Caco-2 (cell line): ENCODE data around the gene ZBTB16. TPM values are rescaled to one million over a fixed set of nuclear protein-coding genes. Genes with fewer than 3 reads are reported as not detected.

Experiments
- BruUV-seq: library from RNA; stranded (reverse); fragments of 400-500 nt; replicated peaks from 2 replicates; lab custom pipeline; 2021; lab: Mats Ljungman, UMichigan
- CTCF ChIA-PET: fragments of 300-600 bp; sonication (Branson Sonifier 250); formaldehyde crosslinking; loops from one replicate; lab custom pipeline; 2022; ENCODE audit warnings: antibody characterized with exemption; lab: Charles Lee
- POLR2A ChIA-PET: fragments of 300-600 bp; sonication (Branson Sonifier 250); formaldehyde crosslinking; loops from one replicate; lab custom pipeline; 2022; ENCODE audit warnings: antibody characterized with exemption; lab: Charles Lee
- DNase-seq, 2 experiments: peaks; one replicate each; pipeline versions ENCODE4 v3.0.0 to v3.0.0-alpha.2; 2020 to 2022
- H3K27me3 ChIP-seq: replicated peaks from 2 replicates; pipeline ENCODE4 v1.6.0; 2011; ENCODE audit warnings: low read length; ENCODE audit not compliant: control insufficient read depth, insufficient read depth
- H3K36me3 ChIP-seq: 2 replicates; pipeline ENCODE4 v1.5.1; 2011; ENCODE audit warnings: low read length; ENCODE audit not compliant: control insufficient read depth, insufficient read depth
- H3K4me1 ChIP-seq: fragments of 250-450 bp; sonication (Bioruptor Pico); 2 replicates; pipeline ENCODE4 v1.5.1; 2020; ENCODE audit warnings: mild to moderate bottlenecking
- H3K4me3 ChIP-seq: 2 replicates; pipeline ENCODE4 v1.5.1; 2011; ENCODE audit warnings: low read depth, mild to moderate bottlenecking, control low read depth, low read length
- H3K9me3 ChIP-seq: fragments of 250-450 bp; sonication (Bioruptor Pico); 2 replicates; pipeline ENCODE4 v1.5.1; 2020; ENCODE audit warnings: mild to moderate bottlenecking, moderate library complexity
- H3K27ac Mint-ChIP-seq: one replicate; pipeline ENCODE4 v1.8.0; 2022; ENCODE audit warnings: mixed read lengths; ENCODE audit not compliant: unreplicated experiment
- H3K27me3 Mint-ChIP-seq: one replicate; pipeline ENCODE4 v1.8.0; 2022; ENCODE audit warnings: mixed read lengths; ENCODE audit not compliant: insufficient read depth, unreplicated experiment
- H3K36me3 Mint-ChIP-seq: one replicate; pipeline ENCODE4 v1.8.0; 2022; ENCODE audit warnings: mild to moderate bottlenecking, mixed read lengths; ENCODE audit not compliant: insufficient read depth, unreplicated experiment
- H3K4me1 Mint-ChIP-seq: one replicate; pipeline ENCODE4 v1.8.0; 2022; ENCODE audit warnings: low read depth, mixed read lengths; ENCODE audit not compliant: unreplicated experiment
- H3K4me3 Mint-ChIP-seq: one replicate; pipeline ENCODE4 v1.8.0; 2022; ENCODE audit warnings: mild to moderate bottlenecking, moderate library complexity, mixed read lengths; ENCODE audit not compliant: unreplicated experiment
- H3K9me3 Mint-ChIP-seq: one replicate; pipeline ENCODE4 v1.8.0; 2022; ENCODE audit warnings: mixed read lengths; ENCODE audit not compliant: unreplicated experiment
- CTCF ChIP-seq, 2 experiments: fragments of 200-600 bp in 1 of 2; IDR thresholded peaks; 1 replicate in 1 of 2; 2 replicates in 1 of 2; pipeline versions ENCODE4 v1.5.1 to v1.8.0; 2011 to 2022; ENCODE audit warnings: antibody characterized with exemption in 1 of 2, control low read depth in 1 of 2, inconsistent platforms in 1 of 2, low read depth in 1 of 2, low read length in 1 of 2, mild to moderate bottlenecking in 1 of 2, moderate library complexity in 1 of 2; ENCODE audit not compliant: insufficient read depth in 1 of 2, severe bottlenecking in 1 of 2, unreplicated experiment in 1 of 2
- intact Hi-C: fragments of 100-400 bp; cut with micrococcal nuclease; formaldehyde crosslinking; loops from one replicate; pipeline ENCODE4 v1.10.0; 2022; ENCODE audit not compliant: unreplicated experiment
- total RNA-seq: library from RNA; stranded (reverse); gene quantifications from 2 replicates; pipeline ENCODE4 v1.2.3, GENCODE V29; 2022

Gene ZBTB16
- total RNA-seq, 1 experiment from 2014 or later, result 12.7 TPM

DNA sequence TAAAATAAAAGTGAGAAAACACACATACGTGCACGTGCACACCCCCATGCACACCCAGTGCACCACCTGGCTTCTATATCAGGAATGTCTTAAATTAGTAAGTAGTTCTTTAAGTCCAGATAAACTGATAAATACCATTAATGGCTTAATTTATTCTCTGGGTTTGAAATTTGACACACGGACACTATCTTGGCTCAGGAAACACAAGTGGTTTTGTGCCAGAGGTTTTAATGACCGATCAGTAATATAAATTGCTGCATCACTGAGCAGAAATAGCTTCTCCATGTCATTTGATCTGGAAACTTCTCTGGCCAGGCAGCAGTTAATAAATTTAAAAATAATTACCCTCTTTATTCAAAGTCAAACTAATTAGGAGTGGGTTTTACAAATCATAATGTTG, 135.2 kb downstream of the ZBTB16 start:
- no peaks in the 10 kb centered on the region; the same call in 1 of the 2 replicates for H3K4me1 ChIP-seq
- Mint-ChIP-seq H3K27me3 (no peaks in the 10 kb centered on the region), H3K4me3 (no peak overlapping the region), H3K4me1 (peaks cover 7% of the 10 kb centered on the region), H3K36me3 (no peaks in the 10 kb centered on the region), H3K9me3 (peaks cover 9% of the 10 kb centered on the region), H3K27ac (peak overlapping the region; percentile 44)
- BruUV-seq, result no TSS peak
- no peaks in the 10 kb centered on the region for H3K27me3 ChIP-seq
- DNase-seq, result no peak
- H3K4me3 ChIP-seq, result no peak overlapping the region
- ChIA-PET CTCF (interaction anchor here (0.9 kb wide), 1 partner anchor 14 kb away, joined by 3 read pairs; no protein-coding TSS in a partner anchor), POLR2A (no interaction called here)
- H3K36me3 ChIP-seq, result no peaks in the 10 kb centered on the region
- H3K9me3 ChIP-seq, result peaks cover 6% of the 10 kb centered on the region; the same call in 1 of the 2 replicates
- intact Hi-C loops, result no loop called here
- no peak for TF ChIP-seq CTCF (IDR thresholded peaks at IDR 0.05; ENCODE audit: insufficient read depth in 1 of 2, low read depth in 1 of 2, low read length in 1 of 2, severe bottlenecking in 1 of 2, unreplicated experiment in 1 of 2)

GRCh38 chr11:114195151-114195550, 135.6 kb downstream of the ZBTB16 start:
- CTCF ChIA-PET, result interaction anchor here (1.5 kb wide), 1 partner anchor 159 kb away, joined by 9 read pairs; no protein-coding TSS in a partner anchor
- Mint-ChIP-seq H3K9me3 (peaks cover 9% of the 10 kb centered on the region), H3K36me3 (no peaks in the 10 kb centered on the region), H3K4me3 (no peak overlapping the region), H3K27me3 (no peaks in the 10 kb centered on the region), H3K4me1 (peaks cover 7% of the 10 kb centered on the region), H3K27ac (peak overlapping the region; percentile 44)
- Histone ChIP-seq H3K4me1 (no peaks in the 10 kb centered on the region; the same call in 1 of the 2 replicates), H3K36me3 (no peaks in the 10 kb centered on the region), H3K9me3 (peaks cover 6% of the 10 kb centered on the region; the same call in 1 of the 2 replicates), H3K4me3 (no peak overlapping the region), H3K27me3 (no peaks in the 10 kb centered on the region)
- no TSS peak for BruUV-seq
- POLR2A ChIA-PET, result no interaction called here
- no peak for TF ChIP-seq CTCF (IDR thresholded peaks at IDR 0.05; ENCODE audit: insufficient read depth in 1 of 2, low read depth in 1 of 2, low read length in 1 of 2, severe bottlenecking in 1 of 2, unreplicated experiment in 1 of 2)
- intact Hi-C loops, result no loop called here
- DNase-seq, result no peak

DNA sequence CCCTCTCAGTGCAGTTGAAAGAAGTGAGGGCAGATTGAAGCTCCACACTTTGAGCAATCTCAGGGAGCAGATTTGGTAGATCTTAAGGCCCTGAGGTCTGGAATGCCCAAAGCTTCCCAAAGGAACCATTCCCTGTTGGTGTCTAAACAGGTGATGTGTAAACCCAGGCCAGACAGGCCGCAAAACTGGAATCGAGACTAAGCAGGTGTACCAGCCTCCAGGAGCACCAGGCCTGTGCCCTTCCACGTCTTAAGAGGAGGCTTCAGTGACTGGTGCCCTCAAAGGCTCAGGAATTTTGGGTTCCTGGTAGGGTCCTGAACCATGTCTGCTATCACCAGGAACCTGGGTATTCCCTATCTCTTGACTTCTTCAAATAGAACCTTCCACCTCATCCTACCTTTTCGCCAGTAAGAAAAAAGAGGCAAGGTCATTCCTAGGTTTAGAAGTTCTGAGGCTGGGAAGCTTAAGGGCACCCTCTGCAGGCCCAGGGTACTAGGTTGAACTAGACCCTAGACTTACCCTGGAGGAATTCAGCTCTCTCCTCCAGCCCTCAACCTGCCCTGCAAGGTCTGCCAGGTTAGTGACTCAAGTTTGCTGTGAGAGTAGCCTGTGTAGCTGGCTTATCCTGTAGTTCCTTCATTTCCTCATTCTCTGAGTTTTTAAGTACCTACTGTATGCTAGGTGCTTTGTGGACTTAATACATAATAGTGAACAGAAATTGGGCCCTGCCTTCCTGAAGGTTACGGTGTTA, 136.6 kb downstream of the ZBTB16 start:
- H3K27ac Mint-ChIP-seq, result no peak overlapping the region

More for the DNA sequence above, 136.6 kb downstream of the ZBTB16 start:
- Histone ChIP-seq H3K36me3 (no peaks in the 10 kb centered on the region), H3K4me3 (no peak overlapping the region), H3K9me3 (no peaks in the 10 kb centered on the region), H3K27me3 (no peaks in the 10 kb centered on the region), H3K4me1 (no peaks in the 10 kb centered on the region; the same call in 1 of the 2 replicates)
- ChIA-PET CTCF (interaction anchor here (0.5 to 1.6 kb wide), 11 partner anchors 9 to 300 kb away, joined by 3 to 9 read pairs (median 3); no protein-coding TSS in a partner anchor), POLR2A (no interaction called here)
- Mint-ChIP-seq H3K36me3 (no peaks in the 10 kb centered on the region), H3K4me1 (peaks cover 7% of the 10 kb centered on the region), H3K9me3 (peaks cover under 1% of the 10 kb centered on the region), H3K4me3 (no peak overlapping the region), H3K27me3 (no peaks in the 10 kb centered on the region)
- TF ChIP-seq CTCF (IDR thresholded peaks at IDR 0.05; ENCODE audit: insufficient read depth in 1 of 2, low read depth in 1 of 2, low read length in 1 of 2, severe bottlenecking in 1 of 2, unreplicated experiment in 1 of 2), result peak in 1 of 2 experiments; percentile 53
- intact Hi-C loops, result loop anchor here (1.0 to 2.0 kb wide), 4 partner anchors 65 to 202 kb away; partner anchors contain the start of gene ZBTB16
- no TSS peak for BruUV-seq
- peak; percentile 74 to 76 for DNase-seq
